ENCODE data around the gene CCND1.

DNA sequence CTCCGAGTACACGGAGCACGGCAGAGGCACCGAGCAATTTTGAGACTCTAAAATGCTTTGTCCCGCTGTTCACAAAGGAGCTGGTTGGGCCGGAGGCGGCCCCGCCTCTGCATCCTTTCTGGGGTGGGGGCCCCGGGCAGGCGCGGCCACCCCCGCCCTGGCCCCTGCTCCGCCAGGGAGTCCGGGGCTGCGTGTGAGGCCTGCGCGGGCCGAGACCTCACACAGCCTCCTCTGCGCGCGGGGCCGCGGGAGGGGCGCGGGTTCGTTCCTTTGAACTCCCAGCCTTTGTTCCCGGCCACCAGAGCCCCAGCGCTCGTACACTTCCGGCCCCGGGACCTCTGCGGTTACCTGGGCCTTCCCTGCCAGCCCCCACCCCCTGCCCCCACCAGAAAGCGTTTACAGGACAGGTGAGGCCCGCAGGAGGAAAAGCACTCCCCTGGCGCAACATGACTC, 61.3 kb downstream of the CCND1 start:
- TF ChIP-seq SIN3A (IDR thresholded peaks at IDR 0.05; ENCODE audit: borderline replicate concordance, insufficient read depth, low read length) (no peak), POLR2AphosphoS5 (IDR thresholded peaks at IDR 0.05; ENCODE audit: low read depth, low read length) (no peak), TAF1 (IDR thresholded peaks at IDR 0.05; ENCODE audit: borderline replicate concordance, insufficient read depth, low read length) (no peak)
- TF ChIP-seq, protein P1, sequence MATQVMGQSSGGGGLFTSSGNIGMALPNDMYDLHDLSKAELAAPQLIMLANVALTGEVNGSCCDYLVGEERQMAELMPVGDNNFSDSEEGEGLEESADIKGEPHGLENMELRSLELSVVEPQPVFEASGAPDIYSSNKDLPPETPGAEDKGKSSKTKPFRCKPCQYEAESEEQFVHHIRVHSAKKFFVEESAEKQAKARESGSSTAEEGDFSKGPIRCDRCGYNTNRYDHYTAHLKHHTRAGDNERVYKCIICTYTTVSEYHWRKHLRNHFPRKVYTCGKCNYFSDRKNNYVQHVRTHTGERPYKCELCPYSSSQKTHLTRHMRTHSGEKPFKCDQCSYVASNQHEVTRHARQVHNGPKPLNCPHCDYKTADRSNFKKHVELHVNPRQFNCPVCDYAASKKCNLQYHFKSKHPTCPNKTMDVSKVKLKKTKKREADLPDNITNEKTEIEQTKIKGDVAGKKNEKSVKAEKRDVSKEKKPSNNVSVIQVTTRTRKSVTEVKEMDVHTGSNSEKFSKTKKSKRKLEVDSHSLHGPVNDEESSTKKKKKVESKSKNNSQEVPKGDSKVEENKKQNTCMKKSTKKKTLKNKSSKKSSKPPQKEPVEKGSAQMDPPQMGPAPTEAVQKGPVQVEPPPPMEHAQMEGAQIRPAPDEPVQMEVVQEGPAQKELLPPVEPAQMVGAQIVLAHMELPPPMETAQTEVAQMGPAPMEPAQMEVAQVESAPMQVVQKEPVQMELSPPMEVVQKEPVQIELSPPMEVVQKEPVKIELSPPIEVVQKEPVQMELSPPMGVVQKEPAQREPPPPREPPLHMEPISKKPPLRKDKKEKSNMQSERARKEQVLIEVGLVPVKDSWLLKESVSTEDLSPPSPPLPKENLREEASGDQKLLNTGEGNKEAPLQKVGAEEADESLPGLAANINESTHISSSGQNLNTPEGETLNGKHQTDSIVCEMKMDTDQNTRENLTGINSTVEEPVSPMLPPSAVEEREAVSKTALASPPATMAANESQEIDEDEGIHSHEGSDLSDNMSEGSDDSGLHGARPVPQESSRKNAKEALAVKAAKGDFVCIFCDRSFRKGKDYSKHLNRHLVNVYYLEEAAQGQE (IDR thresholded peaks at IDR 0.05; ENCODE audit: insufficient read depth in 1 of 2, low read depth in 2 of 2, low read length in 2 of 2), result no peak

Data from PFSK-1 (cell line).